ENCODE measurements around the gene TFDP1.

- TF ChIP-seq CTCF (IDR thresholded peaks at IDR 0.05) (no peak), POLR2A (IDR thresholded peaks at IDR 0.05) (no peak), POLR2AphosphoS5 (IDR thresholded peaks at IDR 0.05) (no peak)
Observed at GRCh38 chr13:113650275-113650674, 65.7 kb downstream of the TFDP1 start.
